CD1c-positive myeloid dendritic cell (primary cell): ENCODE measurements around the gene SLC38A11.
A peak's percentile ranks its signal among the peaks of the same experiment; 100 is the strongest.

Experiments
- DNase-seq: peaks from one replicate; pipeline ENCODE4 v3.0.0-alpha.2; 2016; ENCODE audit errors: extremely low spot score

Gene SLC38A11

GRCh38 chr2:164917296-164917903, 37.9 kb downstream of the SLC38A11 start:
- no peak for DNase-seq

- DNase-seq = no peak
These were observed 39.8 kb downstream of the SLC38A11 start for GRCh38 chr2:164915566-164915965.

GRCh38 chr2:164913640-164914350, 41.5 kb downstream of the SLC38A11 start:
- DNase-seq = peak; percentile 11

- no peak for DNase-seq
These were observed 42.3 kb downstream of the SLC38A11 start for GRCh38 chr2:164913011-164913410.

- DNase-seq = no peak
These were observed 43.5 kb downstream of the SLC38A11 start for GRCh38 chr2:164911832-164912231.

GRCh38 chr2:164910101-164910899, 45.0 kb downstream of the SLC38A11 start:
- DNase-seq = no peak

GRCh38 chr2:164906947-164907346, 48.4 kb downstream of the SLC38A11 start:
- no peak for DNase-seq

GRCh38 chr2:164905307-164905706, 50.0 kb downstream of the SLC38A11 start:
- DNase-seq = no peak

- no peak for DNase-seq
These were observed 51.4 kb downstream of the SLC38A11 start for GRCh38 chr2:164903951-164904350.

- no peak for DNase-seq
These were observed 52.1 kb downstream of the SLC38A11 start for GRCh38 chr2:164903204-164903603.

- DNase-seq = no peak
These were observed 56.2 kb downstream of the SLC38A11 start for GRCh38 chr2:164899121-164899520.

GRCh38 chr2:164898475-164898874, 56.9 kb downstream of the SLC38A11 start:
- no peak for DNase-seq

- no peak for DNase-seq
These were observed 57.7 kb downstream of the SLC38A11 start for GRCh38 chr2:164897469-164898260.

GRCh38 chr2:164896634-164897355, 58.5 kb downstream of the SLC38A11 start:
- peak; percentile 68 for DNase-seq

GRCh38 chr2:164896226-164896625, 59.1 kb downstream of the SLC38A11 start:
- DNase-seq = no peak

- no peak for DNase-seq
These were observed 63.9 kb downstream of the SLC38A11 start for GRCh38 chr2:164891460-164891859.

GRCh38 chr2:164890544-164890943, 64.8 kb downstream of the SLC38A11 start:
- DNase-seq = no peak

- DNase-seq = no peak
These were observed 66.7 kb downstream of the SLC38A11 start for GRCh38 chr2:164888592-164888991.

GRCh38 chr2:164887434-164888144, 67.7 kb downstream of the SLC38A11 start:
- DNase-seq = no peak

- no peak for DNase-seq
These were observed 73.0 kb downstream of the SLC38A11 start for GRCh38 chr2:164882276-164882675.

GRCh38 chr2:164881524-164881923, 73.8 kb downstream of the SLC38A11 start:
- DNase-seq = no peak
